Right renal pelvis (tissue), 4 donors: ENCODE measurements around the gene SMIM10L2A. TPM values are rescaled to one million over a fixed set of nuclear protein-coding genes. Genes with fewer than 3 reads are reported as not detected.
"Not testable (repeated sequence)": the region's sequence is repeated elsewhere in the genome, so short reads cannot be mapped to it uniquely, and the experiment has no call there.

Experiments used
- DNase-seq, 4 donors: peaks; one replicate each; pipeline ENCODE4 v3.0.0-alpha.2; 2013; ENCODE audit warnings: low read depth in 4 of 4, low spot score in 3 of 4, missing footprints in 1 of 4
- polyA plus RNA-seq, 4 donors: library from polyadenylated mRNA; unstranded; fragments of 120-200 nt; gene quantifications; one replicate each; pipeline ENCODE4 v1.2.1, GENCODE V29; 2013; ENCODE audit not compliant: insufficient read length in 4 of 4

SMIM10L2A gene
- polyA plus RNA-seq, 4 donors: 10.6 to 11.4 (median 11.0) TPM

DNA sequence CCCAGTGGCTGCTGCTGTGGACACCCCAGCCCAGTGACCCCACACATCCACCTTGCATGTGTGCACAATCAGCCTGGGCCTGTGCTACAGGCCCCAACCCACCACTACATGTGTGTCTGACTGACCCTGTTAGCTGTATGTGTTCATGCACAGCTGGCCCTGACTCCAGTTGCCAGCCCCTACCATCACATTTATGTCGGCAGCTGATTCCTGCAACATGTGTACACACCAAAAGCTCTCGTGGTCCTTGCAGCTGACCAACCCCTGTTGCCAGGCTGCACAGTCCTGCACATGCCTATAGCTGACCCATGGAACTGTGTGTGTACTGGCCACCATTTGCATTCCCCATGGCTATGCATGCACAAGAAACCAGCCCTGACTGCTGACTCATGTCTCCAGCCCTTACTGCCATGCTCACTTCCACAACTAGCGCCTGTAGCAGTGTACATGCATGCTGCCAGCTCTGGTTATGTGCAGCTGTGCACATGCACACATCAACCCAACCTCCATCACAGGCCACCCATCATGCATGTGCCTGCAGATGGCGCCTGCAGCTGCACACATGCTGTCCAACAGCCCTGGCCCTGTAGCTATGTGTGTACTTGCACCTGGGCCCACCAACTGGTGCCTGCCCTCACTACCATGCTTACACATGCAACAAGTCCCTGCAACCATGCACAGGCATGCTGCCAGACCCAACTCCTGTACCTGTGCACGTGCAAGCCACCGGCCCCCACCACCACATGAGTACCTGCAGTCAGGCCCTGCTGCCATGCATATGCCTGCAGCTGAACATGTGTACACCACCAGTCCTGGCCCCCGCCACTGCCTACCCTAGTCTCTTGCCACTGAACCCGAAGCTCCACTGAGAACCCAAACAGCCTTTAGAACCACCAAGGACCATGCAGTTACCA, 28.1 kb downstream of the SMIM10L2A start:
- no peak for DNase-seq

DNA sequence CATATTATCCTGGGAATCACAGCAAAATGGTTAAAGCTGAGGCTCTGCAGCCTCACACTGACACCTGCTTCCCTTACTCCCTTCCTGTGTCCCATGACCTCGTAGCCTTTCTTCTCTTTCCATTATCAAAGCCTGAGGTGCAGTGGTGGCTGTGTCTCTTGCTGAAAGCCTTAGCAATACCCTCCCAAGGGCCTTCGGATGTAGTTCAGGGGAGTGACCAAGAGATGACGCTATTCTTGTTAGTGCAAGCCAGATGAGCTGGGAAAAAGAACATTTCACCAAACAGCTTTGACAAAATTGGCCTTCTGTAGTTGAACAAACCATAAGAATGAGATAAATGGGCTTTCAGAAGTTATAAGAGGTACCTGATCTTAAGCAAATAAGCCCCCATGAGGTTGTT, 31.6 kb downstream of the SMIM10L2A start:
- no peak for DNase-seq

DNA sequence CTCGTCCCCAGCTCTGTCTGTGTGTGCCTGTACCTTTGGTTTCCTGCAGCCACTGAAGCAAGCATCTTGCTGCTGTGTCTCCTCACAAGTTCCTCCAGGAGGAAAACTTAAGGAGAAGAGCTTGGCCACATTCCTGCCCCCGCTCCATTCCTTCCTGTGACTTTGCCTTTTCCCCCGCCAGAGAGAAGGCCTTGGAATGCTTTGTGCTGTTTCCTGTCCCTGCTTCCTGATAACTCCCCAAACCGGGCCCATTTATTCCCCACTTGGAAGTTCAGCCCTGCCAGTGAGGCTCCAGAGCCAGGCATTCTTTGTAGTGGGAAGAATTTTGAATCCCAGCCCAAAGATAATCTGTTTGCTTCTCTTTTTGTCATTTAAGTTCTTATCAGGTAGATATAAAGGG, 33.1 kb downstream of the SMIM10L2A start:
- no peak for DNase-seq

DNA sequence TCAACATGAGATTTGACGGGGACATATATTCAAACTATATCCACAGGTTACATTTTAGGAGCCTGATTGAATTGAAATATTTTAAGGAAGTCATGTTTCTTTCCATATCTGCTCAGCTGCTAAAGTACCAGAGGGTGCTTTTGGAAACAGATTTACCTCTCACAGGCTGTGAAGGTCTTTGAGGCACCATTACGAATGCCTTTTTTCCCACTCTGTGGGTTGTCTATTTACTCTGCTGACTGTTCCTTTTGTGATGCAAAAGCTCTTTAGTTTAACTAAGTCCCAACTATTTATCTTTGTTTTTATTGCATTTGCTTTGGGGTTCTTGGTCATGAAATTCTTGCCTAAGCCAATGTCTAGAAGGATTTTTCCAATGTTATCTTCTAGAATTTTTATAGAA, 40.0 kb downstream of the SMIM10L2A start:
- not testable (repeated sequence) for DNase-seq

DNA sequence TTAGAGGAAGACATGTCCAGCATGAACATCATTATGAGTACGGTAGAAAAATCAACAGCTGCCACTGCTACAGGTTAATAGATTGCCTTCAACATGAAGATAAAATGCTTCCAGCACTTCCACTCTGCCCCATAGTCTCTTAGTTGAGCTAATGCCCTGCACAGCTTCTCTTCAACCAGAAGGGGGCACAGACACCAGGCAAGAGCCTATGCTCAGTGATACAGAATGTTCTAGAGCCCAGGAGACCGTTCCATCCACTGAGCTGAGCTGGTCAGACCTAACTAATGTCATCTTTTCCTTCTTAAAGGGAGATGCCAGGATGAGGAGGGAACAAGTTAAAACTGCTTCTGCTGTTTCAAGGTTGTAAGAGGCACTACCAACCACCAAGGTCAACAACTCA, 42.2 kb downstream of the SMIM10L2A start:
- no peak for DNase-seq

DNA sequence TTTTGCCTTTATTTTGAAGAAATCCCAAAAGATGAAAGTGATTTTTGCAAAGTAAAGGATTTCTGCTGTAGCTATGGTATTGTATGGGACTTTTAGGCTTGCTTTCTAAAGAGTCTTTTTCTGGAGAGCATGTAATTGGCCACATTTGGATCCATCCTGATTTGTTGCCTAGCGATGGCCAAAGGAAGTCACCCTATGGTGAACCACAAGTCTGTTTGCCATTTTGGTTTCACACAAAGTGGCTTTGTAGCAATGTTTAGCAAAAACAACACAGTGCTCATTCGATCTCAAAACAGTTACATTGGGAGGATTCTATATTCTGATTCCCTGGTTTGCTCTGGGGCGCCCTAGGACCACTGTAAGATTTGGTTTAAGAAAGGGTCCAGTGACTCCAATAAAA, 54.6 kb downstream of the SMIM10L2A start:
- DNase-seq: no peak

DNA sequence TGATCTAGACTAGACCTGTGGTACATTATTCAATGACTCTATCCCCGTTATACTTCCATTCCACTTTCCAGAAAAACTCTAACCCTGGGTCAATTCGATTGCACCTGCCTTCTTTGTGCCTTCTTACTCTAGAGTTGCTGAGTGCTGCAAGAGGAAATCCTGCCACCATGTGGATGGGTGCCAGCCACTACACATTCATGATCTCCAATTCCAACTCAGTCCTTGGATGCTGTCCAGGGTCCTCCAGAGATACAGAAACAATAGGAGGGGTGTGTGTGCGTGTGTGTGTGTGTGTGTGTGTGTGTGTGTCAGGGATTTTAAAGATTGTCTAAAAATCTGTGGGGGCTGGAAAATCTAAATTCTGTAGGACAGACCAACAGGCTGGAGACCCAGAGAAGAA, 55.8 kb downstream of the SMIM10L2A start:
- peak; percentile 29 to 45 (median 40) for DNase-seq

Other genes starting within 250 kb of the SMIM10L2A start
- under 1 TPM in 2 of 4 donors, not detected in 2; 0.35 to 0.38 TPM for gene ETDA, start 169.9 kb upstream of the SMIM10L2A start, polyA plus RNA-seq
- not detected for gene ETDC, start 112.5 kb upstream of the SMIM10L2A start, polyA plus RNA-seq
- 10 to 100 TPM; 17.2 to 24.2 (median 21.3) TPM for gene ZNF75D, start 77.8 kb upstream of the SMIM10L2A start, polyA plus RNA-seq
- 10 to 100 TPM; 10.4 to 15.5 (median 14.6) TPM for gene ZNF449, start 77.1 kb upstream of the SMIM10L2A start, polyA plus RNA-seq
- gene INTS6L, start 98.7 kb downstream of the SMIM10L2A start, polyA plus RNA-seq: 10 to 100 TPM; 20.0 to 29.5 (median 22.4) TPM